Spleen (tissue), 11 donors: ENCODE measurements around the gene CEP19. TPM values are rescaled to one million over a fixed set of nuclear protein-coding genes. Genes with fewer than 3 reads are reported as not detected.

ENCODE experiments used
- DNase-seq: peaks from one replicate; pipeline ENCODE4 v3.0.0-alpha.2; 2020
- H3K27ac ChIP-seq, 8 donors: fragments of 200-600 bp; sonication (generic) in 7 of 8; 1 replicate in 4 of 8; 2 replicates in 4 of 8; pipeline versions ENCODE4 v1.5.0 to v1.8.0; 2016 to 2021; ENCODE audit warnings: inconsistent platforms in 4 of 8, mild to moderate bottlenecking in 4 of 8, moderate library complexity in 1 of 8
- H3K27me3 ChIP-seq, 7 donors: fragments of 200-600 bp; sonication (generic) in 6 of 7; replicated peaks in 1 of 7; 1 replicate in 4 of 7; 2 replicates in 3 of 7; pipeline versions ENCODE4 v1.5.0 to v1.8.0; 2016 to 2021; ENCODE audit warnings: inconsistent platforms in 3 of 7, mild to moderate bottlenecking in 1 of 7
- H3K36me3 ChIP-seq, 6 donors: fragments of 200-600 bp; sonication (generic) in 5 of 6; 1 replicate in 4 of 6; 2 replicates in 2 of 6; pipeline versions ENCODE4 v1.5.0 to v1.8.0; 2016 to 2021; ENCODE audit warnings: inconsistent platforms in 2 of 6
- H3K4me1 ChIP-seq, 6 donors: fragments of 200-600 bp; sonication (generic) in 5 of 6; 1 replicate in 3 of 6; 2 replicates in 3 of 6; pipeline versions ENCODE4 v1.5.0 to v1.8.0; 2016 to 2021; ENCODE audit warnings: inconsistent platforms in 3 of 6
- H3K4me3 ChIP-seq, 8 donors: fragments of 200-600 bp; sonication (generic) in 7 of 8; 1 replicate in 4 of 8; 2 replicates in 4 of 8; pipeline versions ENCODE4 v1.5.0 to v1.8.0; 2016 to 2021; ENCODE audit warnings: inconsistent platforms in 4 of 8, mild to moderate bottlenecking in 4 of 8, moderate library complexity in 2 of 8
- H3K9me3 ChIP-seq, 8 donors: fragments of 200-600 bp; sonication (generic) in 7 of 8; 1 replicate in 4 of 8; 2 replicates in 4 of 8; pipeline versions ENCODE4 v1.5.0 to v1.8.0; 2016 to 2021; ENCODE audit warnings: inconsistent platforms in 4 of 8
- POLR2A ChIP-seq, 3 donors: fragments of 450-650 bp; IDR thresholded peaks; one replicate each; pipeline ENCODE4 v1.5.1; 2017; ENCODE audit warnings: antibody characterized with exemption in 3 of 3, mild to moderate bottlenecking in 1 of 3
- POLR2AphosphoS5 ChIP-seq, 3 donors: sonication (generic); formaldehyde crosslinking; IDR thresholded peaks; one replicate each; pipeline ENCODE4 v1.5.1; 2017; ENCODE audit warnings: antibody characterized with exemption in 3 of 3
- WGBS, 5 donors: extraction: QIAGEN DNeasy Blood & Tissue Kit in 3 of 5; methylation state at CpG; one replicate each; pipeline versions ENCODE4 v1.1.5 to v1.1.7; 2013 to 2018; 5-methylcytosine and 5-hydroxymethylcytosine counted together
- intact Hi-C: fragments of 100-400 bp; cut with DNase I; formaldehyde crosslinking; loops from one replicate; pipeline ENCODE4 v1.15.0; 2023; ENCODE audit warnings: low total_unique reads
- polyA plus RNA-seq, 3 donors: library from polyadenylated mRNA; stranded (reverse); fragments of 200-250 nt; gene quantifications; one replicate each; pipeline ENCODE4 v1.2.1, GENCODE V29; 2013
- total RNA-seq, 7 donors: library from RNA; depleted of rRNA in 3 of 7; stranded (reverse); fragments of >200 nt in 3 of 7; fragmentation: NEBNext Ultra II Directional in 4 of 7; extraction: Animal tissue kit (Norgen Biotek cat#: 25700) in 4 of 7; gene quantifications; one replicate each; pipeline versions ENCODE4 v1.1.0 to v1.2.1, GENCODE V29; 2016 to 2021
- TF ChIP-seq, protein P1 (sequence below), 11 experiments: fragments of 200-600 bp in 7 of 11; fragments of 450-650 bp in 4 of 11; sonication (generic) in 4 of 11; IDR thresholded peaks in 8 of 11; conservative IDR thresholded peaks in 3 of 11; 1 replicate in 7 of 11; 2 replicates in 4 of 11; pipeline versions ENCODE4 v1.4.0 to v1.8.0; 2016 to 2021; ENCODE audit warnings: antibody characterized with exemption in 11 of 11, inconsistent platforms in 4 of 11, mild to moderate bottlenecking in 1 of 11
- donor health status: healthy with polysubstance abuse.
- donor health status: DM: no; HTN: no; CAD: no; lungs with moderate emphysema.
- donor health status: DM: no; HTN: no; CAD: no.
- donor health status: Bipolar disorder and iron deficiency.
- donor health status: healthy.
- donor health status: DM: no; HTN: no; CAD: no.
- donor health status: DM: yes; HTN: yes; CAD: no.

Gene CEP19
- total and polyA plus RNA-seq, 10 donors: 0.68 to 6.4 (median 3.0) TPM

- TF ChIP-seq POLR2AphosphoS5 (IDR thresholded peaks at IDR 0.05): peak in 2 of 3 donors; percentile 43 to 45
- TF ChIP-seq POLR2A (IDR thresholded peaks at IDR 0.05): no peak
- TF ChIP-seq, protein P1, sequence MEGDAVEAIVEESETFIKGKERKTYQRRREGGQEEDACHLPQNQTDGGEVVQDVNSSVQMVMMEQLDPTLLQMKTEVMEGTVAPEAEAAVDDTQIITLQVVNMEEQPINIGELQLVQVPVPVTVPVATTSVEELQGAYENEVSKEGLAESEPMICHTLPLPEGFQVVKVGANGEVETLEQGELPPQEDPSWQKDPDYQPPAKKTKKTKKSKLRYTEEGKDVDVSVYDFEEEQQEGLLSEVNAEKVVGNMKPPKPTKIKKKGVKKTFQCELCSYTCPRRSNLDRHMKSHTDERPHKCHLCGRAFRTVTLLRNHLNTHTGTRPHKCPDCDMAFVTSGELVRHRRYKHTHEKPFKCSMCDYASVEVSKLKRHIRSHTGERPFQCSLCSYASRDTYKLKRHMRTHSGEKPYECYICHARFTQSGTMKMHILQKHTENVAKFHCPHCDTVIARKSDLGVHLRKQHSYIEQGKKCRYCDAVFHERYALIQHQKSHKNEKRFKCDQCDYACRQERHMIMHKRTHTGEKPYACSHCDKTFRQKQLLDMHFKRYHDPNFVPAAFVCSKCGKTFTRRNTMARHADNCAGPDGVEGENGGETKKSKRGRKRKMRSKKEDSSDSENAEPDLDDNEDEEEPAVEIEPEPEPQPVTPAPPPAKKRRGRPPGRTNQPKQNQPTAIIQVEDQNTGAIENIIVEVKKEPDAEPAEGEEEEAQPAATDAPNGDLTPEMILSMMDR (IDR thresholded peaks at IDR 0.05 in 8 of 11, conservative IDR thresholded peaks at IDR 0.05 in 3 of 11): peak; percentile 83 to 97 (median 93)
- Histone ChIP-seq H3K27me3 (no peaks in the 10 kb centered on the region), H3K4me3 (peak overlapping the region in 1 of 8 donors; percentile 45), H3K4me1 (peaks cover 0 to 53% (median 28%) of the 10 kb centered on the region in 6 donors), H3K9me3 (peaks cover 0 to 11% (median 5%) of the 10 kb centered on the region in 8 donors), H3K36me3 (no peaks in the 10 kb centered on the region), H3K27ac (peak overlapping the region in 7 of 8 donors; percentile 22 to 74 (median 53))
- 34 to 38% (median 38%) methylated on average over 24 of the region's 24 CpGs for WGBS, 5 donors
- DNase-seq: peak; percentile 82
- intact Hi-C loops: loop anchor here (2.0 kb wide), 1 partner anchor 76 kb away; no protein-coding TSS in a partner anchor
These were observed 27.3 kb downstream of the CEP19 start for GRCh38 chr3:196684548-196685407.

- 55 to 77% (median 66%) methylated on average over 1 of the region's 1 CpG for WGBS, 5 donors
- no peak for DNase-seq
- H3K36me3 ChIP-seq: no peaks in the 10 kb centered on the region
- peaks cover 0 to 17% (median 9%) of the 10 kb centered on the region in 6 donors for H3K4me1 ChIP-seq
- H3K27me3 ChIP-seq: no peaks in the 10 kb centered on the region
- no peak overlapping the region for H3K4me3 ChIP-seq
- intact Hi-C loops: no loop called here
- H3K9me3 ChIP-seq: peaks cover 0 to 5% (median 0%) of the 10 kb centered on the region in 8 donors
- no peak for TF ChIP-seq POLR2AphosphoS5 (IDR thresholded peaks at IDR 0.05)
- TF ChIP-seq POLR2A (IDR thresholded peaks at IDR 0.05): no peak
- TF ChIP-seq, protein P1 (IDR thresholded peaks at IDR 0.05 in 8 of 11, conservative IDR thresholded peaks at IDR 0.05 in 3 of 11): no peak
- no peak overlapping the region for H3K27ac ChIP-seq
These were observed 34.1 kb downstream of the CEP19 start for GRCh38 chr3:196677931-196678330.

- intact Hi-C loops: no loop called here
- no peak for DNase-seq
- H3K4me1 ChIP-seq: peaks cover 0 to 17% (median 9%) of the 10 kb centered on the region in 6 donors
- no peak for TF ChIP-seq POLR2AphosphoS5 (IDR thresholded peaks at IDR 0.05)
- no peak for TF ChIP-seq POLR2A (IDR thresholded peaks at IDR 0.05)
- TF ChIP-seq, protein P1 (IDR thresholded peaks at IDR 0.05 in 8 of 11, conservative IDR thresholded peaks at IDR 0.05 in 3 of 11): no peak
- no peak overlapping the region for H3K27ac ChIP-seq
- no peaks in the 10 kb centered on the region for H3K36me3 ChIP-seq
- H3K4me3 ChIP-seq: no peak overlapping the region
- 39 to 67% (median 56%) methylated on average over 1 of the region's 1 CpG for WGBS, 5 donors
- H3K9me3 ChIP-seq: no peaks in the 10 kb centered on the region
- no peaks in the 10 kb centered on the region for H3K27me3 ChIP-seq
These were observed 34.7 kb downstream of the CEP19 start for GRCh38 chr3:196677353-196677752.

GRCh38 chr3:196673632-196674031 lies 38.4 kb downstream of the CEP19 start:
- intact Hi-C loops: no loop called here
- Histone ChIP-seq H3K27ac (no peak overlapping the region), H3K4me1 (peaks cover 6 to 41% (median 31%) of the 10 kb centered on the region in 6 donors), H3K27me3 (no peaks in the 10 kb centered on the region), H3K4me3 (no peak overlapping the region), H3K36me3 (no peaks in the 10 kb centered on the region), H3K9me3 (no peaks in the 10 kb centered on the region)
- DNase-seq: no peak
- 86 to 93% (median 90%) methylated on average over 3 of the region's 3 CpGs for WGBS, 5 donors
- TF ChIP-seq, protein P1 (IDR thresholded peaks at IDR 0.05 in 8 of 11, conservative IDR thresholded peaks at IDR 0.05 in 3 of 11): no peak
- TF ChIP-seq POLR2A (IDR thresholded peaks at IDR 0.05) (no peak), POLR2AphosphoS5 (IDR thresholded peaks at IDR 0.05) (no peak)
